Stimulated activated CD8-positive, alpha-beta memory T cell treated with anti-CD3 and anti-CD28 coated beads, Interleukin-7, amount 100 ng/mL, for 1 hour (primary cell): Measurements from ENCODE around the gene SAMD5.

Experiments used
- DNase-seq, 2 donors: peaks; one replicate each; pipeline ENCODE4 v3.0.0-alpha.2; 2020; ENCODE audit warnings: low read depth in 2 of 2

Gene SAMD5

DNA sequence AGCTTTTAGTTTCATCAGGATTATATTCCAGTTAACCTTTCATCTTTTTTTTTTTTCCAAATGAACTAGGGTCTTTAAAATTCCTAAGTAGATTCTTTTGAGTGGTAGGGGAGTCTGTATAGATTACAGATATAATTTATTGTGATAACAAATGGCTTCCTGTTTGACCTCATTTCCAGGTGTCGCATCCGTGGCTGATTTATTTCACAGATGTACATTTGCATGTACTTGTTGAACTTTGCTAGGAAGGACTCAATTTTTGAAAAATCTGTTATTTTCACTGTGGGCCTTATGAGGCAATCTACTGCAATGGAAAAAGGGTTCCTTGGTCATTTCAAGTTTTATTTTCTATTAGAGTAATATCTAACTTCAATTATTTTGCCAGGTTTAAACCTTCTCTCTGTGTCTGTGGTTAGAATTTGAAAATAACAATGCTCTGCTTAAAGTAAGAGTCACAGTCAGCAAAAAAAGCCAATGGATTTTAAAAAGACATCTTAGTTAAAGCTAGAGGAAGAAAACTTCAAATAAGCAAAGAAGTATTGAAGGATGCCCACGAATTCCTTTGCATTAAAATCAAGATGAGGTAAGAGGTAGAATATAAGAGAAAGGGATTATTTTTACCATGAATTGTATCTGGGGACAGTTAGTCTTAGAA is 57.9 kb downstream of the SAMD5 start:
- DNase-seq: no peak

DNA sequence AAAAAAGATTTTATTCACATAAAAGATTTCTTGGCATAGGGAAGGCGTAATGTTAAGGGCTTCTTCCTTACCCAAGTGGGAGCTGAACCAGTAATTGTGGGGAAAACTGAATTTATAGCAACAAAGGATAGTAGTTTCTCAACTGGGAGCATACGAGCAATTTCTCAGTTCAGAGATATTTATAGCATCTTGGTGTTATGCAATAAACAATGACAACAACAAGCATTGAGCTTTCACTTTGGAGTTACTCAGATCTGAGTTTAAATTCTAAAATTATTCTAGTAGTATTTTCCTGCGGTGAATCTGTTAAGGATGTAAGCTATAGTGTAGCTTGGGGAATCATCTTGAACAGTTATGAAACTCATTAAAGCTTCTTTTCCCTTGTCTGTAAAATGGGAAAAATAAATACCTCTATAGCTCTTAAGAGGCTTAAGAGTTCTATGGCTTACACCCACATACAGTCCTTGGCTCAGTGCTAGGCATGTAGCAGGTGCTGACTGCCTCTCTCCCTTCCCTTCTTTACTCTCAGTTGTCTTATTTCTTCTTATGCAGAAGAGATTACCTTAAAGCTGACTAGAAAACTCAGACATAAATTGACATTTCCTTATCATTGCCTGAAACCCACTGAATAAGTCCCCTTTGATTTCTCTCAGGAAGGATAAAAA is 58.8 kb downstream of the SAMD5 start:
- no peak for DNase-seq

DNA sequence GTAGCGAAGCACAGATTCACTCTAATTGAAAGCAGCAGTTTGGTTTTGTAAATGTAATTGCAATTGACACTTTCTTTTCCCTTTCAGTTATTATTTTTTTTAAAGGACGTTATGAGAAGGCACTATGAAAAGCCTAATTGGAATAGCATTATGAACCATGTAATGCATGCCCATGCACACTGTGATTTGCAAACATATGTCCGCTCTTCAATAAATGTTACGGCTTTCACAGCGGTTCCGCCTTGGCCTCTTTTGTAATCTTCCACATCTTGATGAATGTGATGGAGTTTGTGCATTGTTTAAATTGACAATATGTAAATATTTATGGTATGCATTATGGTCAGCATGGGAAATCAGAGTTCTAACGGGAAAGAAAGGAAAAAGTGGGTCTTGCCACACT is 61.3 kb downstream of the SAMD5 start:
- no peak for DNase-seq

DNA sequence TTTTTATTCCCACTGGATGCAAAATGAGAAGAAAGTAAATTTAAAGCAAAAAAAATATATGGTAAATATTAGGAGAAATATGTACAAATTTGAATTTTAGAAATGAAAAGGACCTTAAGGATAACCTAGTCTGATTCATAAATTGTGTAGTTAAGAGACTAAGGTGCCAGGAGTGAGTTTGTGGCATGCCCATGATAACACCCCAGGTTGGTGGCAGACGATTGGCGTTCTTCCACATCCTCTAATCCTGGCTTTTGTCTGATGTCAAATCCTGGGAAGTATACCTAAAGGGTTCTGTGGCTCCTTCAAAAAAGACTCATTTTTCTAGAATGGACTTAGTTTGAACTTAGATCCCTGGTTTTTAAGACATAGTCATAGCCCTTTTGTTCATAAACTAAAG is 62.2 kb downstream of the SAMD5 start:
- DNase-seq: no peak

DNA sequence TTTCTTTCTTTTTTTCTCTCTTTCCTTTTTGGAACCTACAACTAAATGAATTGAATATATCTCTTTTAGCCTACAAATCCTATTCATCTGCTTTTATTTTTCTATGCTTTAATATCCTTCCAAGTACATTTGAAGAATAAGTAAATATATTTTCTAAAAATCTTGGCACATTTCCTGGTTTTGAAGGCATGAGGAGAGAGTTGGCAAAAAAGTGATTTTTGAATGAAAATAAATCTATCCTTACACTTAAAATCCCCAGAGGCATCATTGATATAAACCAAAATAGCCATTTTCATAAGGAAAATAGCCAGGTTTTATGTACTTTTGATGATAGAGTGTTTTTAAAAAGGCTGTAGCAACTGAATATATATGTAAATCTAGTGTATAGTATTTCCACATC is 69.0 kb downstream of the SAMD5 start:
- DNase-seq: no peak

DNA sequence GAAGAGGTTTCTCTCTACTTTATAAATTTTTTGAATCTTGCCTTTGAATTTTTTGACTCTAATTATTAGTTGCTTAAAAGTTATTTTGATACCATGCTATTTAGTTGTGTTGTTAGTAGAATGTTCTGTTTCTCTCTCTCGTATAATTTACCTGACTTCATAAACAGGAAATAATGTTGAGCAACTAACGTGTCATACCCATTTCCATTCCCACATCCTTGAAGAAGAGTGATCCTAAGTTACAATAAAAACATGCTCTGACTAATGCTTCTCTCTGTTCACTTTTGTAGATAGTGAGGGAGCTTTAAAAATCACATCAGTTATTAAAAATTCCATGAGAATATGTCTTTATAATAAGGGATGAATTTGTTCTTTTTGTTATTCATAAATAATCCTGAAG is 69.7 kb downstream of the SAMD5 start:
- DNase-seq: no peak

DNA sequence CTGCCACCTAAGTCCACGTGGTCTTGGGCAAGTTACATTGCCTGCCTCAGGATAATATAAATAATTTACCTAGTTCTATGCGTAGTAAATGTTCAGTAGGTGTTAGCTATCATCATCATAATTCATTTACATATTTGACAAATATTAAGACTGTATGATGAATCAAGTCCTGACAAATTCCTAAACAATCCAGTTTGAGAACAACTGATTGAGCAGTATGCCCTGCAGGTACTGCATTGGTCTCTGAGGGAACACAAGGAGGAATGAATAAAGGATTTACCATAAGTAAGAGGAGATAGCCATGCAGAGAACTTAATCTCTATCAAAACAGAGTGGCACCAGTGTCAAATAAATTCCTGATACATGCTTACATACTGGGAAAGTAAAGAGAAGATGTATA is 70.4 kb downstream of the SAMD5 start:
- DNase-seq: no peak

DNA sequence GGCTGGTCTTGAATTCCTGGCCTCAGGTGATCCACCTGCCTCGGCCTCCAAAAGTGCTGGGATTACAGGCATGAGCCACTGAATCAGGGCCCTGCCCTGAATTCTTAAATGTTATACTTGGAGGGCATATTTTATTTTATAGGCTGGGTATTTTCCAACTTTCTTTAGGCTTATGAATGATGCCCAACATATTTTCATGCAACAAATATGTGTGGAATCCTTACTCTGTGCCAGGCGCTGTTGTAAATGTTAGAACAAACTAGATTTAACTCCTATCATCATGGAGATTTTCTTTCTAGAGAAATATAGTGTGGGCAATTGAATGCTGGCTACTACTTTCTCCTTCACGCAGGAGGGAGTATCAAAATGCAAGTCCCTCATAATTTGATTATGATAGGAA is 71.2 kb downstream of the SAMD5 start:
- no peak for DNase-seq

DNA sequence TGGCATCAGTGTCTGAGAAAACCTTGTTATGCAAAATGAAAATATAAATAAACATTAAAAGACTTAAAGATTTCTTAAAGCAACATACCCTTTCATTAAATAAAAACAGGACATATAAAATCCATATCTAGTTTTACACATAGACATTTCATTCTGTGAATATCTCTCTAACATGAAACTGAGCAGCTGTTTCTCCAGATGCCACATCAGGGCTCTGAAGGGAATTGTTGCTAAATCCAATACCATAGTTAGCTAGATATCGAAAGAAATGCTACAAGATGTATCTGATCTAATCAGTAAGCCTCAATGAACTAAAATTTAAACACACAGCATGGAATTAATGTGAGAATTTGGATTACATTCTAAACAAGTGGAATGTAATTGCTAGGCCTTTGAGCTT is 74.5 kb downstream of the SAMD5 start:
- DNase-seq: no peak

DNA sequence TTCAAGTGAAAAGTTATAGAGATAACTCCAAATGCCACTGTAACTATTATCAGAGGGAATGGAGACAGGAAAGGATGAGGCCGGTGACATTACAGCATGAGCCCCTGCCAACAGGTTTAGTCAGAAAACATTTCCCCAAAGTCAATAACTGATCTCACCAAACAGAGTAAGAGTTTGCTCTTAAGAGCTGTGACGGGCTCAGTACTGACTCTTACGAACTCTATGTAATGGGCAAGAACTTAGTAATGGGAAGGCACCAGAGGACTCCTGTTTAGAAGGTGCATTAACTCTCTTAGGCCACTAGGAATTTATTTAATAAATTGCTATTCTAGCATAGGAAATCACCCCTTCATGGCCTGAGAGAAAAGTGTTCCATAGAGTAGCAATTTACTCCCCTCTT is 76.8 kb downstream of the SAMD5 start:
- no peak for DNase-seq

DNA sequence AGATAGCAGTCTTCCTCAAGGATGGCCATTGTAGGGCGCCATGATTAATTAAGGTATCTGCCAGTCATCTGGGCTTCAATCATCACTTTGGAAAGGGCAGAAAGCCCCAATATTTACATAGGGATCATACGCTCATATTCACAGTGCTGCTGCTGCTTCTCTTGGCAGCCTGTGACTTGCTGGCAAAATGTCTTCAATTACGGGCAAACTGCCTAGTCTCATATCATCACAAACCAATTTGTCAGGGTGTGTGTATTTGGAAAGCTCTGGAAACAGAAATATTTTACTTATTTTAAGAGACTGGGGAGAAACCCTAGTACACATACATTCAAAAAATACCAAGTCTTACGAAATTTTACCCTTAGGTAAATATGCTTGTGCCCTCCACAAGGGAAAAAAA is 77.6 kb downstream of the SAMD5 start:
- DNase-seq: no peak

DNA sequence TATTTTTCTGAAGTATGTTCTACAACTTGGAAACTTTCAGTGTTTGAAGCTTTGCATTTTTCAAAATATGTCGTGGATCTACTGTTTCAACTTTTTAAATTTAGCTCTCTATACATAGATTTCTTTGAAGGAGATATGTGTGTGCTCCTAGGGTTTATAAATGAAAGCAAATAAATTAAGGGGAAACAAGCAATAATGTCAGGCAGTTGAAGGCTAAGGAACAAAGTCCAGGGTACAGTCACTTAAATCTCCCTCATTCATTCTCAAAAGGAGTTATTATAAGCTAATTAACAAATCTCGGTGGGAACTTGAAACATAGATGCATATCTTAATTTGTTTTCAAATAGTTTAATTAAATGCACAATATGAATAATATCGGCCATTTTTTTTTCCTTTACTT is 79.4 kb downstream of the SAMD5 start:
- DNase-seq: no peak

DNA sequence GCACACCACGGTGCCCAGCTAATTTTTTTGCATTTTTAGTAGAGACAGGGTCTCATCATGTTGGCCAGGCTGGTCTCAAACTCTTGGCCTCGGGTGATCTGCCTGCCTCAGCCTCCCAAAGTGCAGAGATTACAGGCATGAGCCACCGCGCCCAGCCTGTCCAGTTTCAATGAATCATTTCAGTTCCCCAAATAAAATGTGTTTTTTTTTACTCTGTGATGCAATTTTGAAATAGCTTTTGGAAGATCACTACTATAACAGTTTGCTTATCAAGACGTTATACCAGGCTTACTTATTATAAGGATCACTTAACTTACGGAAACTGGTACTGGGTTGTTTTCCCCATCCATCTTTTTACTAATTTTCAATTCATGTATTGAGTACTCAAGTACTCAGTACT is 80.0 kb downstream of the SAMD5 start:
- DNase-seq: no peak

DNA sequence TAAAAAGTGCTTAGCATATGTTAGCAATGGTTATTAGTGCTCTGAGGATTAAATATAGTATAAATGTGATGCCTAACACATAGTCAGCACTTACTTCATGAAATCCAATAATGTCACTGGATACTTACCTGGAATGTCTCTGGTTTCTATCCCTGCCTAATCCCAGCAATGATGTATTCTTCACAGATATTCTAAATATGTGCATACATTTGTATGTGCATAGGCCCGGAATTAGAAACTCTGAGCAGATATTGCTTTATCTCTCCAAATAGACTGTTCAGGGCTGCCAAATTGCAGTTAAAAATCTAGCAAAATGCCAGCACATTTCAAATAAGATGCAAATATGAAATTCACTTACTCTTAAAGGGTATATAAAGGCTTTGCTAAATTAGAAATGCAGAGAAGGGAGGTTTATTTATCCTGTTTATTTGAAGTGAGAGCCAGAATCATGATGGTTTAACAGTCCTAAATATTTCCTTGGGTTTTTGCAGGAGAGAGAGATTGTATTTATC is 81.3 kb downstream of the SAMD5 start:
- no peak for DNase-seq

DNA sequence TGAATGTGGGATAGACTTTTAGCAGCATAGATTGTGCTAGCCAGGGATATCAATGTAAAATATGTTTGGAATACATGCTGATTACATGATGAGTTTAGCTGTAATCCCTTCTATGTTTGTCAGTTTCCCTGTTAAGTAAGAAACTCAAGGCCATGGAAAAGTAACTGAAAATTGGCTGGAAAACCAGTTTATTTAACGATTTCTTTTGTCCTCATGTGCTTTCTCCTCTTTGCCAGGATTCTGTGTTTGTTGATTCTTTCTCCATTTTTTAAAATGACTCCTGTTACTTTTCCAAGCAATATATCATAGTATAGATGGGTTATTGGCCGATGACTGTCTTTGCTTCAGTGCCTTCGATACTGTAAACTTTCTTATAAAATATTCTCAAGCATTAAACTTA is 87.5 kb downstream of the SAMD5 start:
- DNase-seq: no peak

DNA sequence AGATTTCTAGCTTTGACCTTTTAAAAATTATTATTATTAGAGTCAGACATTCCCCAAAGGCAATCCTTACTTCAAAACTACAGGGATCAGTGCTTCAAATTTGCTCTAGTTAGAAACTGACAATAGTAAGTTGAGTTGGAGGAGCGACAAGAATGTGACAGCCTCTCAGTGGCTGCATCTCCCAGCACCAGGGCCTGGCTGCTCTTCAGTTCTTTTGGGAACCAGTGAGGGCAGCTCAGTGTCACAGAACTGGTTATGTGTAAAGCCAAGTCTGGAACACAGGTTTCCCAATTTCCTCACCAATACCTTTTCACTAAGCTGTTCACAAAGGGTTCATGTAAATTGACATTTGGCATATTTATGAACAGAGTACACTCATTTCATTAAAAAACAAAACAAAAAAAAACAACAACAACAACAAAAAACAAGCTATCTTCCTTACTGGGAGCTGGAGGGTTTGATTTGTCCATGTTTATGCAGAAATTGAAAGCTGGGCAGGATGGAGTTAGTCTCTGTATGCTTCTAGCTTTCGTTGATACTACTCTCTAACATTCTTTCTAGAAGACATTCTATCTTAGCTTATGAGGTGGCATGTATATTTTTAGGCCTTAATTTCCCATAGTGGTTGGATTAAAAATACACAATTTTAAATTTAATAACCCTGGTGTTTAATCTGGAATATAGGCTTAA is 95.0 kb downstream of the SAMD5 start:
- no peak for DNase-seq

DNA sequence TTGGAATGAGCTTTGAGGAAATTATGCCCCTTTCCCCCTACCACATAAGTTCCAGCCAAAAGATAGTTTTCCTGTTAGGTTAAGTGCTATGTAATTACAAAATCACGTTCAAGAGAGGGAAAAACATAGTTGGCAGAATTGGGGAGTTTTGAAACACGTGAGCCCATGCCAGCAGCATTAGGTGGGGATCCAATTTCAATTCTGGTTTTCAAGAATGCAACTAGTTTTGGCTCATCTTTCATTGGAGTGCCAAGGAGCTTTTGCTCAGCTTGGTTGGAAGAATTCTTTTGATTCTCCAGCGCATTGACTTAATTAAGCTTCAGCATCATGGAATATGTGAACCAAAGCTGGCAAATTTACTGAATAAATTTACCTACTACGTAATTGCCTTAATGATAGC is 95.9 kb downstream of the SAMD5 start:
- DNase-seq: no peak

DNA sequence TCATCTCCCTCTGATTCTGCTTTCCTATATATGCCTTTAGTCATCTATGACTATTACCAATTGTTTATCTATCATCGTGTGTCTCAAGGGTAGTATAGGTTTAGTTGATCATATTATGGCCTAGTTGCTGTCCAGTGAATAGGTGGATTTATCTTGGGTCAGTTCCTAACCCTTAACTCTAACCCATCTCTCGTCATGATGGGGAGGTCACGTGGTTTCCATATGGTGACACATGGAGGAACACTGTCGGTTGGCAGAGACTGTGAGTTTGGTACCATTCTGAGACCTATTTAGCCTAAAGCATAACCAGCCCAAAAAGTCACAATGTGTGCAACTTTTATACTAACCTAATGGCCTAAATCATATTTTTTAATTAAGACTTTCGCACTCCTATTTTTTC is 103.5 kb downstream of the SAMD5 start:
- no peak for DNase-seq

DNA sequence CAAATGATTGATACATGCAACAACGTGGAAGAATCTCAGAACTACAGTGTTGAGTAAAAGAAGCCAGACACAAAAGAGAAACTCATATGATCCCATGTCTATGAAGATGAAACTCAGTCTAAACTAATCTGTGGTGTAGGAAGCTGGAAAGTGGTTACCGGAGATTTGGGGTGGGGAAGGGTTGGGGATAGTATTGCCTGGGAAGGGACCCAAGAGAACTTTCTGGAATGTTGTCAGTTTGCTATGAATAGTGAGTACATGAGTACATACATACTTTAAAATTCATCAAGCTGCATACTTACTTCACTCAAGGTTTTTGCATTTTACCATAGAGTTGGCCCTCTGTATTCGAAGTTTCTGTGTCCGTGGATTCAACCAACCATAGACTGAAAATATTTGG is 106.0 kb downstream of the SAMD5 start:
- DNase-seq: no peak

DNA sequence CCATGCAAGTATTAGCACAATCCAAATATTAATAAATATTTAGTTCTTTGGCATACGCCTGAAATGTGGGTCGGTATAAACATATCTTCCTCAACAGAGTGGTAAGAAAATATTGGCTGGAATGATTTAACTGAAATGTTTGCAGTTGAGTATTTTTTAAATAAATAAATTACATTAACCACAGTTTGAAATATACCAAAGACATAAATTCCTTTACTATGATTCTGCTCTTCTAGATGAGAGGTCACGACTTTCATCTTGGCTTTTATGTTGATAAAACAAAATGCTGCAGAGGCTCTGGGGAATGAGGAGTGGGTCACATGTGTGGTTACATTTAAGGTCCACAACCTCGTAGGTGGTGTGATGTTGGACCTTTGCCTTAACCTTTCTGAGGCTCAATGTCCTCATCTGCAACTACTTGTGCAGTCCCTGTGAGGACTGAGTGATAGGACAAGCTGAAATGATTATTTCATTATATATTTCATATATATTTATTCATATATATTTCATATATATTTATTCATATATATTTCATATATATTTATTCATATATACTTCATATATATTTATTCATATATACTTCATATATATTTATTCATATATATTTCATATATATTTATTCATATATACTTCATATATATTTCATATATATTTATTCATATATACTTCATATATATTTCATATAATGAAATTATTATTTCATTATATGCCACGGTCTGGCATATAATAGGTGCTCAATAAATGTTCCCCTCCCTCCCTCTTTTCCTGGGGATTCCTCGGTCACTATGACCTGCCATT is 107.4 kb downstream of the SAMD5 start:
- no peak for DNase-seq

DNA sequence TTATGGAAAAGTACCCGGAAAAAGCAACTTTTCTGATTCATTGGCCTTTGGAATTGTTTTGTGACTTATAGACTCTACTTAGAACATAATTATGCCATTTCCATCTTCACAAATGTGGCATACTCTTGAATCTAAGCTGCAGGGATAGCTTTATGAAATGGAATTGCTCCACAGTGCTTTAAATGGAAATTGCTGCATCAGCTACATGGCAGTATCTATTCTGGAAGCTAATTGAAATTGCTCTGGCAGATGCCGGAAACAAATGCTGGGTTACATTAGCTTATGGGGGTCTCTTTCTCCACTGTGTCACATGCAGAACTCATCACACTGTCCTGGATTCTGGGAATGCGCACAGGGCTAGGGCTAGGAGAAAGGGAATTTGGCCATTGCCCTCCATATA is 108.9 kb downstream of the SAMD5 start:
- no peak for DNase-seq

DNA sequence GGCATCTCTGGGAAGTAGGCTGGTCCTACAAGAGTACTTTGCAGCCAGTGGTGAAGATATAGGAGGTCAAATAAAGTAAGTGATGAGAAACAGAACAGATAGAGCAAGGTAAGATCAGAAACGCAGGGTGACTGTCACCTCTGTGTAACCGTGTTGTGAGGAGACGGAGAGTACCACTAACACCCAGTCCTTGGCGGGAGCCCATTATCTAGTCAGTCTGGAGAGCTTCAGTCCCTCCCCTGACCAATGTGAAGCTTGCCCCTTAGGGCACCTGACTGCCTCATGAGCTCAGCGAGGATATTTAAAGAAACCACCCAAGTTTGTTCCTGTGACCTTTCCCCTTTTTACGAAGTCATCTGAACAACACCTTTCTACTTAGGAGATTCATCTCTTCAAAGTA is 110.0 kb downstream of the SAMD5 start:
- no peak for DNase-seq
